Liver (tissue), 9 donors: Measurements from ENCODE around the gene CHD5. TPM values are rescaled to one million over a fixed set of nuclear protein-coding genes. Genes with fewer than 3 reads are reported as not detected.

ENCODE experiments used
- DNase-seq: peaks from one replicate; pipeline ENCODE4 v3.0.0-alpha.2; 2017; ENCODE audit warnings: low spot score
- H3K27ac ChIP-seq, 2 donors: one replicate each; pipeline ENCODE4 v1.7.0; 2013; ENCODE audit warnings: inconsistent platforms in 2 of 2, low read length in 2 of 2, control low read depth in 1 of 2, low read depth in 1 of 2, mild to moderate bottlenecking in 1 of 2
- H3K27me3 ChIP-seq, 4 donors: one replicate each; pipeline versions ENCODE4 v1.6.1 to v1.7.0; 2013; ENCODE audit warnings: low read length in 3 of 4, inconsistent platforms in 1 of 4, mild to moderate bottlenecking in 1 of 4, moderate library complexity in 1 of 4; ENCODE audit not compliant: control insufficient read depth in 4 of 4, insufficient read depth in 4 of 4
- H3K36me3 ChIP-seq, 4 donors: one replicate each; pipeline versions ENCODE4 v1.6.1 to v1.7.0; 2013; ENCODE audit warnings: low read length in 3 of 4, mild to moderate bottlenecking in 3 of 4, low read depth in 1 of 4, moderate library complexity in 1 of 4; ENCODE audit not compliant: control insufficient read depth in 4 of 4, insufficient read depth in 3 of 4
- H3K4me1 ChIP-seq, 4 donors: one replicate each; pipeline versions ENCODE4 v1.6.1 to v1.7.0; 2013; ENCODE audit warnings: low read length in 3 of 4, mild to moderate bottlenecking in 3 of 4, moderate library complexity in 1 of 4; ENCODE audit not compliant: control insufficient read depth in 4 of 4, insufficient read depth in 4 of 4
- H3K4me3 ChIP-seq, 3 donors: one replicate each; pipeline versions ENCODE4 v1.6.1 to v1.7.0; 2013; ENCODE audit warnings: low read length in 3 of 3, control low read depth in 1 of 3, low read depth in 1 of 3, mild to moderate bottlenecking in 1 of 3
- H3K9ac ChIP-seq, 2 donors: one replicate each; pipeline ENCODE4 v1.7.0; 2013; ENCODE audit warnings: low read length in 2 of 2, mild to moderate bottlenecking in 2 of 2, moderate library complexity in 2 of 2, control low read depth in 1 of 2, low read depth in 1 of 2
- H3K9me3 ChIP-seq, 4 donors: one replicate each; pipeline versions ENCODE4 v1.6.1 to v1.7.0; 2013; ENCODE audit warnings: low read length in 3 of 4; ENCODE audit not compliant: control insufficient read depth in 4 of 4
- ATF3 ChIP-seq: IDR thresholded peaks from 2 replicates; pipeline ENCODE4 v1.6.1; 2016; ENCODE audit warnings: antibody characterized with exemption
- CTCF ChIP-seq: fragments of 150-350 bp; IDR thresholded peaks from 2 replicates; pipeline ENCODE4 v1.5.1; 2017; ENCODE audit warnings: improper control_type of control experiment, low read depth, low read length; ENCODE audit not compliant: missing input control
- EGR1 ChIP-seq, 2 donors: IDR thresholded peaks; 2 replicates each; pipeline ENCODE4 v1.6.1; 2016 to 2018; ENCODE audit warnings: antibody characterized with exemption in 2 of 2, low read depth in 2 of 2
- FOXA1 ChIP-seq: IDR thresholded peaks from 2 replicates; pipeline ENCODE4 v1.6.1; 2016; ENCODE audit warnings: antibody characterized with exemption
- FOXA2 ChIP-seq: IDR thresholded peaks from 2 replicates; pipeline ENCODE4 v1.6.1; 2016; ENCODE audit warnings: antibody characterized with exemption
- HNF4A ChIP-seq, 2 donors: conservative IDR thresholded peaks; 2 replicates each; pipeline ENCODE4 v1.6.1; 2016; ENCODE audit warnings: antibody characterized with exemption in 2 of 2, mild to moderate bottlenecking in 2 of 2
- HNF4G ChIP-seq: IDR thresholded peaks from 2 replicates; pipeline ENCODE4 v1.6.1; 2016; ENCODE audit warnings: antibody characterized with exemption
- NR2F2 ChIP-seq: IDR thresholded peaks from 2 replicates; pipeline ENCODE4 v1.6.1; 2016; ENCODE audit warnings: antibody characterized with exemption
- RAD21 ChIP-seq, 2 donors: IDR thresholded peaks; 2 replicates each; pipeline ENCODE4 v1.6.1; 2016; ENCODE audit warnings: antibody characterized with exemption in 2 of 2, mild to moderate bottlenecking in 2 of 2
- REST ChIP-seq: IDR thresholded peaks from 2 replicates; pipeline ENCODE4 v1.6.1; 2016; ENCODE audit warnings: antibody characterized with exemption, mild to moderate bottlenecking
- RXRA ChIP-seq, 2 donors: IDR thresholded peaks; 2 replicates each; pipeline ENCODE4 v1.6.1; 2017 to 2018; ENCODE audit warnings: antibody characterized with exemption in 2 of 2, mild to moderate bottlenecking in 1 of 2
- TAF1 ChIP-seq: conservative IDR thresholded peaks from 2 replicates; pipeline ENCODE4 v1.6.1; 2016; ENCODE audit warnings: antibody characterized with exemption, mild to moderate bottlenecking
- YY1 ChIP-seq: IDR thresholded peaks from 2 replicates; pipeline ENCODE4 v1.6.1; 2016; ENCODE audit warnings: antibody characterized with exemption, mild to moderate bottlenecking
- WGBS: extraction: QIAGEN DNeasy Blood & Tissue Kit; methylation state at CpG from one replicate; pipeline ENCODE4 v1.1.7; 2013; 5-methylcytosine and 5-hydroxymethylcytosine counted together
- polyA plus RNA-seq, 2 donors: library from polyadenylated mRNA; stranded (reverse) in 1 of 2; unstranded in 1 of 2; fragments of 200-250 nt in 1 of 2; fragments of >200 nt in 1 of 2; fragmentation: Nextera tagmentation in 1 of 2; extraction: Ambion mirVana in 1 of 2; gene quantifications; one replicate each; pipeline versions ENCODE4 v1.2.1 to v1.2.3, GENCODE V29; 2013 to 2015
- total RNA-seq, 2 donors: library from RNA; depleted of rRNA; stranded (reverse); fragments of >200 nt; gene quantifications; one replicate each; pipeline ENCODE4 v1.2.3, GENCODE V29; 2014
- TF ChIP-seq, protein P1 (sequence below): IDR thresholded peaks from 2 replicates; pipeline ENCODE4 v1.6.1; 2016; ENCODE audit warnings: antibody characterized with exemption
- donor health status: healthy.
- donor health status: healthy.
- donor health status: healthy.
- donor health status: healthy.
- donor health status: healthy.

The CHD5 gene
- total and polyA plus RNA-seq, 4 donors = under 0.01 to 0.08 TPM; not detected in 2

- H3K27ac ChIP-seq = no peak overlapping the region
- H3K4me1 ChIP-seq = no peaks in the 10 kb centered on the region
- no peak for DNase-seq
- no peaks in the 10 kb centered on the region for H3K27me3 ChIP-seq
- TF ChIP-seq YY1 (no peak), RAD21 (IDR thresholded peaks at IDR 0.05) (no peak), CTCF (no peak), REST (no peak), NR2F2 (no peak), ATF3 (no peak), HNF4A (conservative IDR thresholded peaks at IDR 0.05) (no peak), FOXA1 (no peak)
- no peak overlapping the region for H3K4me3 ChIP-seq
- no peaks in the 10 kb centered on the region for H3K9me3 ChIP-seq
- no peaks in the 10 kb centered on the region for H3K36me3 ChIP-seq
- H3K9ac ChIP-seq = no peak overlapping the region
- WGBS = 74% methylated on average over 22 of the region's 22 CpGs
Observed at GRCh38 chr1:6103111-6103853, 76.8 kb downstream of the CHD5 start.

GRCh38 chr1:6102532-6102845, 77.6 kb downstream of the CHD5 start:
- no peaks in the 10 kb centered on the region for H3K27me3 ChIP-seq
- no peak overlapping the region for H3K9ac ChIP-seq
- H3K27ac ChIP-seq = no peak overlapping the region
- TF ChIP-seq RXRA (IDR thresholded peaks at IDR 0.05) (no peak), TAF1 (no peak), HNF4A (conservative IDR thresholded peaks at IDR 0.05) (no peak), EGR1 (IDR thresholded peaks at IDR 0.05; ENCODE audit: low read depth in 2 of 2) (no peak), FOXA2 (no peak), HNF4G (no peak), RAD21 (IDR thresholded peaks at IDR 0.05) (no peak), REST (no peak), ATF3 (no peak)
- TF ChIP-seq, protein P1, sequence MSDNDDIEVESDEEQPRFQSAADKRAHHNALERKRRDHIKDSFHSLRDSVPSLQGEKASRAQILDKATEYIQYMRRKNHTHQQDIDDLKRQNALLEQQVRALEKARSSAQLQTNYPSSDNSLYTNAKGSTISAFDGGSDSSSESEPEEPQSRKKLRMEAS = no peak
- no peak for DNase-seq
- H3K4me3 ChIP-seq = no peak overlapping the region
- WGBS = 68% methylated on average over 9 of the region's 9 CpGs
- no peaks in the 10 kb centered on the region for H3K9me3 ChIP-seq
- H3K4me1 ChIP-seq = no peaks in the 10 kb centered on the region
- no peaks in the 10 kb centered on the region for H3K36me3 ChIP-seq
